Measurements from ENCODE around the gene MAPRE2.
"Not testable (repeated sequence)": the region's sequence is repeated elsewhere in the genome, so short reads cannot be mapped to it uniquely, and the experiment has no call there.

MAPRE2 gene

DNA sequence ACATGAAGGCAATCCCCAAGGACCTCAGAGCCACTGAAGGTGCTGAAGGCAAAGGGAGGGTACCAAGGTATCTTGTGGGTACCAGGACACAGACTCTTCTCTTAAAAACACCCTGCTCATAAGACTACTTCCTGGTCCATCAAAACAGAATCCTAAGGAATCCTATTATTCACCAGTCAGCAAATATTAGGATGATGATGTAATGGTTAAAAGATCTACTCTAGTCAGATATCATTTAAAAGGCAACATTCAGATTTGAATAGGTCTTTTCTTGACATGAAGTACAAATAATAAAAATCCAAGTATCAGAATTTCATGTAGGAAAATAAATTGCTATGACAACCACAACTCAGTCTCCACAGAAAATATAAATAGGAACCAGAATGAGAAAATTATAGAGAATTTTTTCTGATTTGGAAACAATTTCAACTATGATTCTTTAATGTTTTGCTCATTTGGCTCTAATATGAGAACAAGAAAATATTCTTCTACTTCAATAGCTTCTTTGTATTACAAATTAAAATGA lies 121.9 kb downstream of the MAPRE2 start:
- no peaks in the 10 kb centered on the region for H3K27me3 ChIP-seq
- no peak overlapping the region for H3K4me3 ChIP-seq (ENCODE audit: low read depth, low read length)
- H3K36me3 ChIP-seq, result no peaks in the 10 kb centered on the region
- TF ChIP-seq, protein P1, sequence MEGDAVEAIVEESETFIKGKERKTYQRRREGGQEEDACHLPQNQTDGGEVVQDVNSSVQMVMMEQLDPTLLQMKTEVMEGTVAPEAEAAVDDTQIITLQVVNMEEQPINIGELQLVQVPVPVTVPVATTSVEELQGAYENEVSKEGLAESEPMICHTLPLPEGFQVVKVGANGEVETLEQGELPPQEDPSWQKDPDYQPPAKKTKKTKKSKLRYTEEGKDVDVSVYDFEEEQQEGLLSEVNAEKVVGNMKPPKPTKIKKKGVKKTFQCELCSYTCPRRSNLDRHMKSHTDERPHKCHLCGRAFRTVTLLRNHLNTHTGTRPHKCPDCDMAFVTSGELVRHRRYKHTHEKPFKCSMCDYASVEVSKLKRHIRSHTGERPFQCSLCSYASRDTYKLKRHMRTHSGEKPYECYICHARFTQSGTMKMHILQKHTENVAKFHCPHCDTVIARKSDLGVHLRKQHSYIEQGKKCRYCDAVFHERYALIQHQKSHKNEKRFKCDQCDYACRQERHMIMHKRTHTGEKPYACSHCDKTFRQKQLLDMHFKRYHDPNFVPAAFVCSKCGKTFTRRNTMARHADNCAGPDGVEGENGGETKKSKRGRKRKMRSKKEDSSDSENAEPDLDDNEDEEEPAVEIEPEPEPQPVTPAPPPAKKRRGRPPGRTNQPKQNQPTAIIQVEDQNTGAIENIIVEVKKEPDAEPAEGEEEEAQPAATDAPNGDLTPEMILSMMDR (IDR thresholded peaks at IDR 0.05; ENCODE audit: low read depth, low read length), result no peak
- no peaks in the 10 kb centered on the region for H3K9me3 ChIP-seq
- H3K4me1 ChIP-seq, result no peaks in the 10 kb centered on the region
- DNase-seq, result no peak

- TF ChIP-seq, protein P1 (IDR thresholded peaks at IDR 0.05; ENCODE audit: low read depth, low read length), result no peak
- DNase-seq, result no peak
- Histone ChIP-seq H3K27me3 (no peaks in the 10 kb centered on the region), H3K9me3 (no peaks in the 10 kb centered on the region), H3K4me3 (ENCODE audit: low read depth, low read length) (no peak overlapping the region), H3K4me1 (no peaks in the 10 kb centered on the region), H3K36me3 (no peaks in the 10 kb centered on the region)
Measured at GRCh38 chr18:35163721-35164120, 122.5 kb downstream of the MAPRE2 start.

DNA sequence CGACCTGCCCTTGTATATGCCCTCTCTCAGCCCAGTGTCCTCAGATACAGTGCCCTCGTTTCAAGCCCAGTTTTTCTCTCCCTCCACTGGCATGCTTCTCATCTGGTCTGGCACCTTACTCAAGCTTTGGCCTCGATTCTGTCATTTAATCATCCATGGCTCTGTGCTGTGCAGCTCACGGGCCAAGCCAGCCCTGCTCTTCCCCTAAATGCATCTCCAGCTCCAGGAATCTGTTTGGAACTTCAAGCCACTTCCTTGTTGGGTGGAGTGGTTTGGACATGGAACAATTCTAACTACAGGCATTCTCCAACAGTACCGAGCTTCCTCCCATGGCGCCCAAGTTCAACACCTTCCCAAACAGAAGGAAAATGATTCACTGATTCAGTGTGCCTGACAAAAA lies 122.9 kb downstream of the MAPRE2 start:
- TF ChIP-seq, protein P1 (IDR thresholded peaks at IDR 0.05; ENCODE audit: low read depth, low read length), result no peak
- DNase-seq, result no peak
- Histone ChIP-seq H3K36me3 (no peaks in the 10 kb centered on the region), H3K4me1 (no peaks in the 10 kb centered on the region), H3K9me3 (no peaks in the 10 kb centered on the region), H3K27me3 (no peaks in the 10 kb centered on the region), H3K4me3 (ENCODE audit: low read depth, low read length) (no peak overlapping the region)

- no peak for DNase-seq
Measured at GRCh38 chr18:35167332-35167731, 126.1 kb downstream of the MAPRE2 start.

DNA sequence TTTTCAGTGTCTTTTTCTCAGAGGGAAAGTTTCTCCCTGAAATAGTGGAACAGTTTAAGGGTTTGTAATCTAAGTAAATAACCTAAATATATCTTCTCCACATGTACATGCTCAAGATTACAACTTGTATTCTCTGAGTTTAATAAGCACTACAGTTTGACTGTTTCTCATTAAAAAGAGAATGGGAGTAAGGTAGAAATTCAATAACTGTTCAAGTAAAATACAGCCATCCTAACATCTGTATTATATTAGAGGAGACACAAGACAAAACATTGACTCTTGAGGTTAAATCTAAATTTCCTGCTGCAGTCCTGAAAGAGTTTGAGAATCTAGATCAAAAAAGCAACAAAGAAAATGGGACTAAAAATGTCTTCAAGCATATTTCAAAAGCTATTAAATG lies 126.6 kb downstream of the MAPRE2 start:
- no peaks in the 10 kb centered on the region for H3K4me1 ChIP-seq
- no peaks in the 10 kb centered on the region for H3K9me3 ChIP-seq
- H3K36me3 ChIP-seq, result no peaks in the 10 kb centered on the region
- TF ChIP-seq, protein P1 (IDR thresholded peaks at IDR 0.05; ENCODE audit: low read depth, low read length), result no peak
- no peaks in the 10 kb centered on the region for H3K27me3 ChIP-seq
- H3K4me3 ChIP-seq (ENCODE audit: low read depth, low read length), result no peak overlapping the region
- DNase-seq, result no peak

More at GRCh38 chr18:35167332-35167731, 126.1 kb downstream of the MAPRE2 start:
- no peaks in the 10 kb centered on the region for H3K36me3 ChIP-seq
- no peaks in the 10 kb centered on the region for H3K27me3 ChIP-seq
- TF ChIP-seq, protein P1 (IDR thresholded peaks at IDR 0.05; ENCODE audit: low read depth, low read length), result no peak
- no peaks in the 10 kb centered on the region for H3K4me1 ChIP-seq
- no peaks in the 10 kb centered on the region for H3K9me3 ChIP-seq
- H3K4me3 ChIP-seq (ENCODE audit: low read depth, low read length), result no peak overlapping the region

DNA sequence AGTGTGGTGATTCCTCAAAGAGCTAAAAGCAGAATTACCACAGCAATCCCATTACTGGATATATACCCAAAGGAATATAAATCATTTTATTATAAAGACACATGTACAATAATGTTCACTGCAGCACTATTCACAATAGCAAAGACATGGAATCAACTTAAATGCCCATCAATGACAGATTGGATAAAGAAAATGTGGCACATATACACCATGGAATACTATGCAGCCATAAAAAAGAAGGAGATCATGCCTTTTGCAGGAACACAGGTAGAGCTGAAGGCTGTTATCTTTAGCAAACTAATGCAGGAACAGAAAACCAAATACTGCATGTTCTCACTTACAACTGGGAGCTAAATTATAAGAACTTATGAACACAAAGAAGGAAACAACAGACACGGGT lies 129.1 kb downstream of the MAPRE2 start:
- not testable (repeated sequence) for H3K4me1 ChIP-seq; H3K36me3 ChIP-seq; H3K4me3 ChIP-seq (ENCODE audit: low read depth, low read length); H3K27me3 ChIP-seq; DNase-seq; H3K9me3 ChIP-seq

Data from BE2C (cell line).